GM10248 (cell line): ENCODE data around the gene TGM2.

Experiments
- CTCF ChIA-PET: fragments of 300-600 bp; sonication (Branson Sonifier 250); formaldehyde crosslinking; extraction: SDS; loops from one replicate; lab custom pipeline; 2021; ENCODE audit warnings: antibody characterized with exemption; lab: Yijun Ruan, JAX
- POLR2A ChIA-PET: fragments of 350-650 bp; sonication (Branson Sonifier 250); formaldehyde crosslinking; extraction: SDS; loops from one replicate; lab custom pipeline; 2020; ENCODE audit warnings: antibody characterized with exemption; lab: Yijun Ruan, JAX
- DNase-seq: peaks from one replicate; pipeline ENCODE4 v3.0.0; 2012; ENCODE audit errors: extremely low spot score
- CTCF ChIP-seq: IDR thresholded peaks from 2 replicates; pipeline ENCODE4 v1.5.1; 2012; ENCODE audit warnings: mild to moderate bottlenecking, low read depth; ENCODE audit errors: extremely low read depth, missing control alignments, control extremely low read depth

TGM2 gene

GRCh38 chr20:38113401-38114325, 51.4 kb downstream of the TGM2 start:
- no peak for DNase-seq
- TF ChIP-seq CTCF, result no peak
- CTCF ChIA-PET, result interaction anchor here (1.1 to 5.7 kb wide), 11 partner anchors 8 to 108 kb away, joined by 3 to 40 read pairs (median 5); no protein-coding TSS in a partner anchor
- POLR2A ChIA-PET, result no interaction called here

DNA sequence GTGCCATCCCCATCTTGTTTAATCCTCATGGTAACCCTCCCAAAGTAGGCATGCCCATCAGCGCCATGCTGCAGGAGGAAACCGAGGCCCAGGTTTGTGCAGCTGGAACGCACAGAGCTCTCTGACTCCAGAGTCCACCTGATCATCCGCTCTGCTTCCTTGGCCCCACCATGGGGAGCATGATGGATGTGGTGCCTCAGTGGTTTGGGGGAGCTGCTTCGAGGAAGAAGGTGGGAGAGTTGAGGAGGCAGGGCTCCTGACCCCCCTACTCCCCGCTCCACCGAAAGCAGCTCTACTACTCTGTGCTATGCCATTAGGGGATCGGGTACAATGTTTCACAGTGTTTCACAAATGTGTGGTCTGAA, 52.2 kb downstream of the TGM2 start:
- ChIA-PET CTCF (interaction anchor here (1.4 to 5.7 kb wide), 6 partner anchors 9 to 108 kb away, joined by 5 to 40 read pairs (median 6); no protein-coding TSS in a partner anchor), POLR2A (no interaction called here)
- TF ChIP-seq CTCF, result no peak
- no peak for DNase-seq

DNA sequence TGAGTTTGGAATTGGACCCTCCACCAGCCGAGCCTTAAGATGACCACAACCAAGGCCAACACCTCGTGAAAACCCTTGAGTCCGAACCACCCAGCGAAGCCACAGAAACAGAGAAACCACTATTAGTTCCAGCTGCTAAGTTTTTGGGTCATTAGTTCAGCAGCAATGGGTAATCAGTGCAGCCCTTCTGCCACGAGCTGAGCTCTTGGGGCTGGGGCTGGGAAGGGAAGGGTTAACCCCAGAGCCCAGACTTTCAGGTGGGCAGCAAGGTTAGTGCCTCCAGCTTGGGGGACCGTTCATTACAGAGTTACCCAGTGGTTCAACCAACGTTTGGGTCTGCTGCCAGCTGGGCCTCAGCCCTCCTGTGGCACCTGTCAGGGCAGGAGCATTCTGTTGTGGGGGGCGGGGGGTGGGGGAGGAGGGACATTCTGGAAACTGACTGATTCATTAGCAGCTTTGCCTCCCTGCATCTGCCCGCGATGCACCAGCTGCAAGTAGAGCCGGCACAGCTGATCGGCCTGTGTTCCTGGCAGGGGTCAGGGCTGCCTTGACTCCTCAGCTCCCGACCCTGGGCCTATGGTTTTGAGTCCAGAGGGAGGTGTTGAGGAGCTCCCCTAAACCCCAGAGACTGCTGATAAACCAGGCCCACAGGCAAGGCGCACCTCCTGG, 52.7 kb downstream of the TGM2 start:
- DNase-seq, result no peak
- no peak for TF ChIP-seq CTCF
- ChIA-PET POLR2A (no interaction called here), CTCF (interaction anchor here (1.6 to 5.7 kb wide), 5 partner anchors 9 to 109 kb away, joined by 5 to 40 read pairs (median 8); no protein-coding TSS in a partner anchor)

- ChIA-PET POLR2A (no interaction called here), CTCF (interaction anchor here (1.2 to 5.7 kb wide), 7 partner anchors 10 to 110 kb away, joined by 3 to 40 read pairs (median 5); no protein-coding TSS in a partner anchor)
- DNase-seq, result no peak
- no peak for TF ChIP-seq CTCF
These were observed 53.5 kb downstream of the TGM2 start for GRCh38 chr20:38111366-38112232.

GRCh38 chr20:38110525-38111178, 54.4 kb downstream of the TGM2 start:
- CTCF ChIA-PET, result interaction anchor here (1.2 to 2.4 kb wide), 3 partner anchors 31 to 111 kb away, joined by 3 to 12 read pairs (median 5); no protein-coding TSS in a partner anchor
- no peak for TF ChIP-seq CTCF
- DNase-seq, result no peak
- POLR2A ChIA-PET, result interaction anchor here (0.6 kb wide), 1 partner anchor 321 kb away, joined by 3 read pairs; no protein-coding TSS in a partner anchor
